ENCODE results near the gene OTUD7B. TPM values are rescaled to one million over a fixed set of nuclear protein-coding genes. Genes with fewer than 3 reads are reported as not detected.

Gene OTUD7B
- total and polyA plus RNA-seq, 9 of the 15 experiments (the other 6 are each of a cell fraction or from before 2014, with no cell fraction given), result 0.96 to 18.8 (median 7.4) TPM

DNA sequence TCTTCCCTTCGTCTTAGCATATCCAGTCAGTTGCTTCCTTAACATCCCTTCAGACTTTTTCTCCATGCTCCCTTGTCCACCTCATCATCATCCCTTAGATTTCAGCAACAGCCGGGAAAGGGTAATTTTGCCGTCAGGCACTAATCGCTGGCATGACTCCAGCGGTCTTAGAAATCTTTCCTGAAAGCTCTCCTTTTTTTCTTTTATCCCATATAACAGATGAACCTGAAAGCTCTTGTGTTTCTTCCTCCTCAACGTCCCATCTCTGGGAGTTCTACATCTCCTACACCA, 121.6 kb downstream of the OTUD7B start (continued):
- TF ChIP-seq, protein P1, sequence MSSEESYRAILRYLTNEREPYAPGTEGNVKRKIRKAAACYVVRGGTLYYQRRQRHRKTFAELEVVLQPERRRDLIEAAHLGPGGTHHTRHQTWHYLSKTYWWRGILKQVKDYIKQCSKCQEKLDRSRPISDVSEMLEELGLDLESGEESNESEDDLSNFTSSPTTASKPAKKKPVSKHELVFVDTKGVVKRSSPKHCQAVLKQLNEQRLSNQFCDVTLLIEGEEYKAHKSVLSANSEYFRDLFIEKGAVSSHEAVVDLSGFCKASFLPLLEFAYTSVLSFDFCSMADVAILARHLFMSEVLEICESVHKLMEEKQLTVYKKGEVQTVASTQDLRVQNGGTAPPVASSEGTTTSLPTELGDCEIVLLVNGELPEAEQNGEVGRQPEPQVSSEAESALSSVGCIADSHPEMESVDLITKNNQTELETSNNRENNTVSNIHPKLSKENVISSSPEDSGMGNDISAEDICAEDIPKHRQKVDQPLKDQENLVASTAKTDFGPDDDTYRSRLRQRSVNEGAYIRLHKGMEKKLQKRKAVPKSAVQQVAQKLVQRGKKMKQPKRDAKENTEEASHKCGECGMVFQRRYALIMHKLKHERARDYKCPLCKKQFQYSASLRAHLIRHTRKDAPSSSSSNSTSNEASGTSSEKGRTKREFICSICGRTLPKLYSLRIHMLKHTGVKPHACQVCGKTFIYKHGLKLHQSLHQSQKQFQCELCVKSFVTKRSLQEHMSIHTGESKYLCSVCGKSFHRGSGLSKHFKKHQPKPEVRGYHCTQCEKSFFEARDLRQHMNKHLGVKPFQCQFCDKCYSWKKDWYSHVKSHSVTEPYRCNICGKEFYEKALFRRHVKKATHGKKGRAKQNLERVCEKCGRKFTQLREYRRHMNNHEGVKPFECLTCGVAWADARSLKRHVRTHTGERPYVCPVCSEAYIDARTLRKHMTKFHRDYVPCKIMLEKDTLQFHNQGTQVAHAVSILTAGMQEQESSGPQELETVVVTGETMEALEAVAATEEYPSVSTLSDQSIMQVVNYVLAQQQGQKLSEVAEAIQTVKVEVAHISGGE (CRISPR knock-in tag; IDR thresholded peaks at IDR 0.05), result no peak
- no peak for TF ChIP-seq ARID1B (IDR thresholded peaks at IDR 0.05)
- TF ChIP-seq FOXK1 (CRISPR knock-in tag; IDR thresholded peaks at IDR 0.05; ENCODE audit: borderline replicate concordance), result peak; percentile 70; the same call in 1 of the 2 replicates
- TF ChIP-seq, protein P2, sequence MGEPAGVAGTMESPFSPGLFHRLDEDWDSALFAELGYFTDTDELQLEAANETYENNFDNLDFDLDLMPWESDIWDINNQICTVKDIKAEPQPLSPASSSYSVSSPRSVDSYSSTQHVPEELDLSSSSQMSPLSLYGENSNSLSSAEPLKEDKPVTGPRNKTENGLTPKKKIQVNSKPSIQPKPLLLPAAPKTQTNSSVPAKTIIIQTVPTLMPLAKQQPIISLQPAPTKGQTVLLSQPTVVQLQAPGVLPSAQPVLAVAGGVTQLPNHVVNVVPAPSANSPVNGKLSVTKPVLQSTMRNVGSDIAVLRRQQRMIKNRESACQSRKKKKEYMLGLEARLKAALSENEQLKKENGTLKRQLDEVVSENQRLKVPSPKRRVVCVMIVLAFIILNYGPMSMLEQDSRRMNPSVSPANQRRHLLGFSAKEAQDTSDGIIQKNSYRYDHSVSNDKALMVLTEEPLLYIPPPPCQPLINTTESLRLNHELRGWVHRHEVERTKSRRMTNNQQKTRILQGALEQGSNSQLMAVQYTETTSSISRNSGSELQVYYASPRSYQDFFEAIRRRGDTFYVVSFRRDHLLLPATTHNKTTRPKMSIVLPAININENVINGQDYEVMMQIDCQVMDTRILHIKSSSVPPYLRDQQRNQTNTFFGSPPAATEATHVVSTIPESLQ (CRISPR knock-in tag; IDR thresholded peaks at IDR 0.05), result no peak
- no peak for TF ChIP-seq PCBP1 (IDR thresholded peaks at IDR 0.05; ENCODE audit: low read depth, low read length, poor library complexity, severe bottlenecking)
- no peak for TF ChIP-seq PCBP2 (IDR thresholded peaks at IDR 0.05; ENCODE audit: low read depth, low read length, poor library complexity, severe bottlenecking)
- no peak for TF ChIP-seq ZNF644 (tag; IDR thresholded peaks at IDR 0.05; ENCODE audit: low read depth)
- TF ChIP-seq, protein P3, sequence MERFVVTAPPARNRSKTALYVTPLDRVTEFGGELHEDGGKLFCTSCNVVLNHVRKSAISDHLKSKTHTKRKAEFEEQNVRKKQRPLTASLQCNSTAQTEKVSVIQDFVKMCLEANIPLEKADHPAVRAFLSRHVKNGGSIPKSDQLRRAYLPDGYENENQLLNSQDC (CRISPR knock-in tag; IDR thresholded peaks at IDR 0.05), result no peak
- TF ChIP-seq, protein P4, sequence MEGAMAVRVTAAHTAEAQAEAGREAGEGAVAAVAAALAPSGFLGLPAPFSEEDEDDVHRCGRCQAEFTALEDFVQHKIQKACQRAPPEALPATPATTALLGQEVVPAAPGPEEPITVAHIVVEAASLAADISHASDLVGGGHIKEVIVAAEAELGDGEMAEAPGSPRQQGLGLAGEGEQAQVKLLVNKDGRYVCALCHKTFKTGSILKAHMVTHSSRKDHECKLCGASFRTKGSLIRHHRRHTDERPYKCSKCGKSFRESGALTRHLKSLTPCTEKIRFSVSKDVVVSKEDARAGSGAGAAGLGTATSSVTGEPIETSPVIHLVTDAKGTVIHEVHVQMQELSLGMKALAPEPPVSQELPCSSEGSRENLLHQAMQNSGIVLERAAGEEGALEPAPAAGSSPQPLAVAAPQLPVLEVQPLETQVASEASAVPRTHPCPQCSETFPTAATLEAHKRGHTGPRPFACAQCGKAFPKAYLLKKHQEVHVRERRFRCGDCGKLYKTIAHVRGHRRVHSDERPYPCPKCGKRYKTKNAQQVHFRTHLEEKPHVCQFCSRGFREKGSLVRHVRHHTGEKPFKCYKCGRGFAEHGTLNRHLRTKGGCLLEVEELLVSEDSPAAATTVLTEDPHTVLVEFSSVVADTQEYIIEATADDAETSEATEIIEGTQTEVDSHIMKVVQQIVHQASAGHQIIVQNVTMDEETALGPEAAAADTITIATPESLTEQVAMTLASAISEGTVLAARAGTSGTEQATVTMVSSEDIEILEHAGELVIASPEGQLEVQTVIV (CRISPR knock-in tag; IDR thresholded peaks at IDR 0.05; ENCODE audit: borderline replicate concordance), result no peak
- TF ChIP-seq PHF8 (IDR thresholded peaks at IDR 0.05; ENCODE audit: borderline replicate concordance, low read length), result no peak
- no peak for TF ChIP-seq ZC3H11A (IDR thresholded peaks at IDR 0.05; ENCODE audit: low read depth, low read length)
- 0 out of 2 replicates have a peak, but pooled peaks have one; percentile 32 for TF ChIP-seq SMARCC2 (IDR thresholded peaks at IDR 0.05; ENCODE audit: low read depth)
- TF ChIP-seq, protein P5, sequence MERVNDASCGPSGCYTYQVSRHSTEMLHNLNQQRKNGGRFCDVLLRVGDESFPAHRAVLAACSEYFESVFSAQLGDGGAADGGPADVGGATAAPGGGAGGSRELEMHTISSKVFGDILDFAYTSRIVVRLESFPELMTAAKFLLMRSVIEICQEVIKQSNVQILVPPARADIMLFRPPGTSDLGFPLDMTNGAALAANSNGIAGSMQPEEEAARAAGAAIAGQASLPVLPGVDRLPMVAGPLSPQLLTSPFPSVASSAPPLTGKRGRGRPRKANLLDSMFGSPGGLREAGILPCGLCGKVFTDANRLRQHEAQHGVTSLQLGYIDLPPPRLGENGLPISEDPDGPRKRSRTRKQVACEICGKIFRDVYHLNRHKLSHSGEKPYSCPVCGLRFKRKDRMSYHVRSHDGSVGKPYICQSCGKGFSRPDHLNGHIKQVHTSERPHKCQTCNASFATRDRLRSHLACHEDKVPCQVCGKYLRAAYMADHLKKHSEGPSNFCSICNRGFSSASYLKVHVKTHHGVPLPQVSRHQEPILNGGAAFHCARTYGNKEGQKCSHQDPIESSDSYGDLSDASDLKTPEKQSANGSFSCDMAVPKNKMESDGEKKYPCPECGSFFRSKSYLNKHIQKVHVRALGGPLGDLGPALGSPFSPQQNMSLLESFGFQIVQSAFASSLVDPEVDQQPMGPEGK (CRISPR knock-in tag; IDR thresholded peaks at IDR 0.05; ENCODE audit: borderline replicate concordance), result no peak
- no peak for TF ChIP-seq BDP1 (IDR thresholded peaks at IDR 0.05; ENCODE audit: insufficient read depth, insufficient read length)
- no peak for TF ChIP-seq BRD4 (IDR thresholded peaks at IDR 0.05)
- TF ChIP-seq HMG20B (CRISPR knock-in tag; IDR thresholded peaks at IDR 0.05), result no peak
- no peak for TF ChIP-seq CBX3 (IDR thresholded peaks at IDR 0.05; ENCODE audit: borderline replicate concordance in 1 of 2, low read length in 2 of 2)
- TF ChIP-seq THRAP3 (IDR thresholded peaks at IDR 0.05; ENCODE audit: borderline replicate concordance), result peak; percentile 66; the same call in 1 of the 2 replicates

Measured in K562 (cell line).